ENCODE results near the gene NBAS.

Gene NBAS

DNA sequence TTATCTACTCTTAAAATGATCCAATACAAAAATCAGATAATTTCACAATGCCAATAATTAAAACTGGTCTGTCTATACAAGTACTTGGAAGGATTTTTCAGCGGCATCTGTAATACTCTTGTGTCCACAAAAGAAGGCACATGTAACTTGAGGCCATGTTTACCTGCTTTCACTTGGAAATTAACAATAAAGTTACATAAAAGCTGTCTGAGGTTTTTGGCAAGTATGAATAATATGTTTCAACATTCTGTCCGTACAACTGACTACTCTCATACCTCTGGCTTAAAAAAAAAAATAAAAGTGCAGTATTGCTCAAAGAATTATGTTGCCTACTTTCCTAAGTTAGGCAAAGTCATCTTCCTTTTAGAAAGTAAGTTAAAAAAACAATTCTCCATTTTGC, 253.6 kb downstream of the NBAS start:
- no peak for DNase-seq (ENCODE audit: low read depth)

DNA sequence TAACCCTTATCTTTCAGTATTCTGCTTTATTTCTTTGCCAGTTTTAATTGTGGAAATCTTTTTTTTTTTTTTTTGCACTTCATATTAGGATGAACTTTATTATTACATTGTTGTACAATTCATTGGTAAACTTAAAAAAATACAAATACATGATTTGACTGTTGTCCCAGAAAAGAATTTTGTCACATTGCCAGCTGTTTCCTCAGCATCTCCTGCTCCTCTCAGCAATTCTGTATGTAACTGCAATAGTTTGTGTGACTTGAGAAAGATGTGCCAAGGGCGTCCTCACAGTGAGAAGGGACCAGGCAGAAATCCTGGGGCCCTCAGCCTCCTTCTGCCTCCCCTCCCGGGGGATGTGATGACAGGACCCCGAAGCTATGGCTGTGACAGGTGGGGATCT, 254.4 kb downstream of the NBAS start:
- DNase-seq (ENCODE audit: low read depth): no peak

DNA sequence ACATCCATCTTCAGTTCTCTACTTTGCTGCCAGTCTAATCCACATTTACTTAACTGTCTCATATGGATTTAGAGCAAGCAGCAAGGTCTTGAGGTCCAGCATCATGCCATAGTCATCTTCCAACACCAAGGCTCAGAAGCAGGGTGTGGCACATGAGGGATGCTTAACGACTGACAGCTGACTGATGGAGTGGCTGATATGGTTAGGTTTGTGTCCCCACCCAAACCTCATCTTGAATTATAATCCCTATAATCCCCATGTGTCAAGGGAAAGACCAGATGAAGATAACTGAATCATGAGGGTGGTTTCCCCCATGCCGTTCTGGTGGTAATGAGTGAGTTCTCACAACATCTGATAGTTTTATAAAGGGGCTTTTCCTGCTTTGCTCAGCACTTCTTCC, 257.3 kb downstream of the NBAS start:
- DNase-seq (ENCODE audit: low read depth): no peak

- DNase-seq (ENCODE audit: low read depth): no peak
Measured at GRCh38 chr2:15302154-15302553, 259.0 kb downstream of the NBAS start.

- no peak for DNase-seq (ENCODE audit: low read depth)
Measured at GRCh38 chr2:15300624-15301573, 260.2 kb downstream of the NBAS start.

DNA sequence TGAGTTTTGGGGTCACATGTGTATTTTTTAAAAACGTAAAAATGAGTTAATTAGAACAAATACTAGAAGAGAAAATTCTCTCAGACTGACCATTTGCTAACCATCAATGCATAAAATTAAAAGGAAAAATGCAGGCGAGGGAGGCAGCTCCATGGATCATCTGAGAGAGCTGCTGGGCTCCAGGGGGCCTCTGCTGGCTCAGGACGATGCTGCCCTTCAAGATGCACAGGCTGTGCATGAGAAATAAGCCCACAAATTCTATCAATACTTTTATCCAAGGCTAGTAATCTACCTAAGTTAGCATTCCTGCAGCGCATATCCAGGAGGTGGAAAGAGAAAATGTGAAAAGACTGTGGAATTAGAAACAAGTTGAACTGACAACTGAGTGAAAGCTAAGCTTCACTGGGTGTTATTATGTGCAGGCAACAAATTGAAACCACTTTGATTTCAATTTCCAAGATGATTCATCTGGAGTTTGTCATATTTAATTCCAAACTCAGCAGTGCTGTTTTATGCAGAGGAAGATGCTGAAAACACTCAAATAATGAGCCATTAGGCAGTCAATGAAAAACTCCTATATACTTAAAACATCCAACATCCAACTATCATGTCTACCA, 261.1 kb downstream of the NBAS start:
- DNase-seq (ENCODE audit: low read depth): no peak

DNA sequence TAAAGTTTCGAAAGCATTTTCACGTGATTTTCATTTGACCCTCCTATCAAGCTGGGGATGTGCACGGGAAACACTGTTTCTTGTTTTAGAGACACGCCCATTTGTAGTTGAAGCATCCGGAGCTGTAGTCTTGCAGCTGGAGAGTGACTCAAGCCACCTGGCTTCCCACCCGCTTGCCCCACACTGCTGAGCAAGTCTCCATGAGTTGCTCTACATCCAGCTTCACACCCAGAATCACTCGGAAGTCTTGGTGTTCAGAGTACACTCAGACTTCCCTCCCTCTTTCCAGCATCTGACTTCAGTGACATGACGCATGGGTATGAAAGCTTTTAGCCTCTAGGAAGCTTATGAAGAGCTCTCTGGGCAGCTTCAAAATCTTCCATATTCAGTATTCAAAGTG, 262.4 kb downstream of the NBAS start:
- no peak for DNase-seq (ENCODE audit: low read depth)

GRCh38 chr2:15293262-15293937, 267.7 kb downstream of the NBAS start:
- DNase-seq (ENCODE audit: low read depth): no peak

DNA sequence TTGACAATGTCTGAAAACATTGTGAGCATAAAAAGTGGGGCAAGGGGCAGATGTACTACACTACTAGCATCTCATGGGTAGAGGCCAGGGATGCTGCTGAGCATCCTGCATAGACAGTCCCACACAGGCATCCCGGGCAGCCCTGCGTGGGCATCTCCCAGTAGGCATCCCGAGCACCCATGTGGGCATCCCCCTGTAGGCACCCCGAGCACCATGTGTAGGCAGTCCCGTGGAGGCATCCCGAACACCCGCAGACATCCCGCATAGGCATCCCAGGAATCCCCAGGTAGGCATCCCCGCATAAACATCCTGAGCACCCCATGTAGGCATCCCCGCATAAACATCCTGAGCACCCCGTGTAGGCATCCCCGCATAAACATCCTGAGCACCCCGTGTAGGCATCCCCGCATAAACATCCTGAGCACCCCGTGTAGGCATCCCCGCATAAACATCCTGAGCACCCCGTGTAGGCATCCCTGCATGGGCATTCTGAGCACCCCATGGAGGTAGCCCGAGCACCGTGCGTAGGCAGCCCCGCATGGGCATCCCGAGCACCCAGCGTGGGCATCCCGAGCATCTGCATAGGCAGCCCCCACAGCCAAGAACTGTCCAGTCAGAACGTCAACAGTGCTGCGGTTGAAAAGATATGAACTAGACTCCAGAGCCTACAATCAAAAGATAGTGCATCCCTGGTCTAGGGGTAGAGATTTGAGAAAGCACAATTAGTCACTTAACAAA, 273.5 kb downstream of the NBAS start:
- DNase-seq (ENCODE audit: low read depth): no peak

- no peak for DNase-seq (ENCODE audit: low read depth)
Measured at GRCh38 chr2:15284614-15285013, 276.5 kb downstream of the NBAS start.

DNA sequence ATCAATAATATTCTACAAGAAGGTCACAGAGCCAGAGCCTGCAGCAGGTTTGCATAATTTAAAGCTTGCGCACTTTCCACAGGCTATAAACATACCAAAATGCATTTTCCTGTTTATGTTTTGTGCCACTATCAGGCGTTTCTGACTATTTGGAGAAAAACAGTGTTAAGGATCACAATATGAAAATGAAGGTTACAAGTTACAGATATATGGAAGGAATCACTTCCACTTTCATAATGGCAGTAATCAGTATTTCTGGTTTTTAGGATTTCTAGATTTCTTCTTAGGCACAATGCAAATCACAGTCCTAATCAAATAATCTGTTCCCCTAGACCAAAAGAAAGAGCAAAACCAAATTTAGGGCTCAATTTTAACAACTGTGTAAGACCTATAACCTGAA, 279.5 kb downstream of the NBAS start:
- no peak for DNase-seq (ENCODE audit: low read depth)

DNA sequence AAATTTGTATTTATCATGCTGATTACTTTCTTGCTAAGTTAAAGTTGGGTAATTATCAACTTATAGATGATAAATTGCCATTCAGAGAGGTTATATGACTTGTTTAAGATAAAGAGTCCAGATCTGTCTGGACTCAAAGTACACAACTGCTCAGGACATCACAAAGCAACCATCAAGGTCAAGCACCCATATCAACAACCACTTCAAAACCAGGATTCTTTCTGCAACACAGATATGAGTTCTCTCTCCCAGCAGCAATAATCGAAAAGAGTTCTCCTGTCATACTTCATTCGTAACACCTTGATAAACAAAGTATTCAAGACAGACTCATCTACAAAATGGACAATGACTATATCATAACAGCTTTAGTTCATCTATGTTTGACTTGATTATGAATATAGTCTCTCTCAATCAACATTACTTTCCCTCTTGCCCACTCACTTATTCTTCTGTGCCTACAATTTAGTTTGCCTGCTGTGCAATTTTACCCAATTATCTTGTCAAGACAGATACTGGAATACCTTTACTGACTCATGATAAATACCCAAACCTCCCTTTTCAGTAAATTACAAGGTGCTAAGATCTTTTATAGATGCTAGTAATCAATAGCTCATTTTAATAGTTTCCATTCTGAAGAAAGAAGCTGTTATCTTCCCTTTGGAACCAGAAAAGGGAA, 281.8 kb downstream of the NBAS start:
- DNase-seq (ENCODE audit: low read depth): no peak

- DNase-seq (ENCODE audit: low read depth): no peak
Measured at GRCh38 chr2:15278296-15278695, 282.8 kb downstream of the NBAS start.

GRCh38 chr2:15275346-15275745, 285.8 kb downstream of the NBAS start:
- DNase-seq (ENCODE audit: low read depth): no peak

GRCh38 chr2:15273452-15273851, 287.7 kb downstream of the NBAS start:
- DNase-seq (ENCODE audit: low read depth): no peak

DNA sequence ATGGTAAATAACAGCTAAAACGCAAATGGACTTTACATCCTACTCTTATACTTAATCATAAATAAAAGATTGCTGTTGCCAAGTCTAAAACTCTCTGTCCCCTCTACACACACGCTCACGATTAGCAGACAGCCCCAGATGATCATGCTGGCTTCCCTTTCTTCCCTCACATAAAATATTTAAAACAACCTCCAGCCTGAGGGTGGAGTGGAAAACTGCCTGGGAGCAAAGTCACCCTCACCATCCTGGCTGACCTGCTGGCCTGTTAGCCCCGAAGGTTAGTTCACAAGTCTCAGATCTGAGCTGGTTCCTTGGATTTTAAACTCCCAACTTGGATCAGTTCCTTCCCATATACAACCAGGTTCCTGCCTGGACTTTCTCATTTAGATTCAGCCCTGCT, 288.2 kb downstream of the NBAS start:
- DNase-seq (ENCODE audit: low read depth): no peak

DNA sequence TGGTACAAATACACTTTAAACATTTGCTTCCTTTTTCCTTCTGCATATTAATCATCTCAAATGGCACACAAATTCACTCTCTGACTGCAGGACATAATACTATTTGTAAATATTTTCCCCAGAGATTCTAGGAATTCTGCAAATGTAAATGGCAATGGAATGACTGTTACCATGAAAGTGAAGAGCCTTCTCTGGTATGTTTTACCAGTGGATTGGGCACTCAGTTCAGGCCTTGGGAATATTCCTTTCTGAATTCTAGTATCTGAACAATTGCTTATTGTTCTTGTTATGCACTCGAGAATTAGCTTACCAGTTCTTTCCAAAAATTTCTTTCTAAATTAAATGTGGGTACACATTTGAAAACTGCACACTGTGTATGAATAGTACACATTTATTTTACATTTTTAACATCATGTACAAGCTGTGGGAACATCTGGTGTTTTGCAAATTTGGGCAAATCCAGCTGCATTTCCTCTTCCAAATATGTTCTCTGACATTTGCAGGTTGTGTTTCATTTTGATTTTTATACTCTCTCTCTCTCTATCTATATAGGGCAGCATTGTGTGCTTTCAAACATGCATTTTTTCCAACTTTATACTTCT, 289.1 kb downstream of the NBAS start:
- DNase-seq (ENCODE audit: low read depth): no peak

DNA sequence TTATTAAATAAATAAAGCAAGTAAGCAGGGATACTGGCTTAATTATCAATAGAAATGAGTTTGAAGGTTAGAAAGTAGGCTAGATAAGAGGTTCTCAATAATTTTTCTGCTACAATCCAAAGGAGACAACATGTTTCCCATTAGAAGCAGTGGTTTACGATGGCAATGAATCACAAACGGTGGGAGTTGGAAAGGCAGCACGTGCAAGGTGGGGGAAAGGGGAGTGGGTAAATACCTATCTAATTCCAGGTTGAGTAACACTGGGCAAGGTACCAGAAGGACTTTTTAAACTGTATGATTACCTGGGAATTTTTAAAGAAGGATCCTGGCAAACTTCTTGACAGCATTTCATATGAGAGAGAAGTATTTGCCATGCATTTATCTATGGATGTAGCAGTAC, 289.9 kb downstream of the NBAS start:
- DNase-seq (ENCODE audit: low read depth): no peak

DNA sequence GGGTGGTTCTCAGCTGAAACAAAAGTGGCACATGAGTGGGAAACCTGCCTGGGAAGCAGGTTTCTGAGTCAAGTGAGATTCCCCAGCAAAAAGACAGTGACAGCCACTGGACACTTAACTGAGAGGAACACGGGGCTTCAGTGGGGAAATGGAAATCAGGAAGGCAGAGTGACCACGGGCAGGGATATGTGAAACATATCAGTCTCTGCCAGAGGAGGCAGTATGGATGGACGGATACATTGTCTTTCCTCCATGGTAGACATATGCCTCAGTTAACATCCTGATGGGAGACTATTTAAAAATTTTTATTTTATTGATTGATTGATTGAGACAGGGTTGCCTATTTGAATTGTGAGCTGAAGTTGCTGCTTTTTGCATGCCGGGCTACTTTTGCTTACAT, 292.1 kb downstream of the NBAS start:
- DNase-seq (ENCODE audit: low read depth): no peak

DNA sequence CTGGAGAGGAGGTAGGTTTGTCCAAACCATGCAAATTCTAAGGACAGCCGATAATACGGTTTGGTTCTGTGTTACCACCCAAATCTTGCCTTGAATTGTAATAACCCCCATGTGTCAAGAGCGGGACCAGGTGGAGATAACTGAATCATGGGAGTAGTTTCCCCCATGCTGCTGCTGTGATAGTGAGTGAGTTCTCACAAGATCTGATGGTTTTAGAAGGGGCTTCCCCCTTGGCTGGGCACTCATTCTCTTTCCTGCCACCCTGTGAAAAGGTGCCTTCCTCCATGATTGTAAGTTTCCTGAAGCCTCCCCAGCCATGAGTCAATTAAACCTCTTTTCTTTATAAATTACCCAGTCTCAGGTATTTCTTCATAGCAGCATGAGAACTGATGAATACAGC, 295.2 kb downstream of the NBAS start:
- DNase-seq (ENCODE audit: low read depth): no peak

DNA sequence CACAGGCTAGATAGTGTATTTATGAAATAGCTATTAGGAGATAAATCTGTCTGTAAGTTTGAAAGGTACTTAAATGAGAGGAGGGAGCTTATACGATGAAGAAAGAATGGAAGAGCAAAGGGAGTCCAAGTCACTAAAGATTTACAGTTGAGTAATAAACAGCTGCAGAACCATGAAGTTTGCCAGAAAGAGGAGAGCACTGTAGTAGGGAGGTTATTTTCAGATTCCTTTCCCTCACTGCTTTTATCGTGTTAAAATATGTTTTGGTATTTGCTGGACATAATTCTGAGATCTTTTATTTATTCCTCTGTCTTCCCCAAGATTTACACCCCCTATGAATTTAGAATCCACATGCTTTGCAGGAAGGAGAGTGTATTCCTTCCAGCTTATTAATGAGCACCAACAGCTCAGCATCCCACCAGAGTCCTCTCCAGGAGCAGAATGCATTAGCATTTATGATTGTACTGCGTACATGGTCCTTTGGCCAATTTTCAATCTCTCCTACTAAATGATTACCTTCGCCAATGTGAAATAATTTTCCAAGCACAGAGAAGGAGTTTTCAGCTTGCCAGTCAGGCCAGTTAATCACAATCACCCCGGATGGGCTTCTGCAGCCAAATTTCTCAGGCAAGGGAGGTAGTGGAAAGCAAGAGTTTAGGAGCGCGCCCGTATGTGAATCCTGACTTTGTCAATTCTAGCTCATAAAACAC, 297.0 kb downstream of the NBAS start:
- no peak for DNase-seq (ENCODE audit: low read depth)
